ENCODE results near the gene KCNE2. TPM values are rescaled to one million over a fixed set of nuclear protein-coding genes. Genes with fewer than 3 reads are reported as not detected.

The KCNE2 gene
- total and polyA plus RNA-seq, 3 experiments from 2014 or later = not detected

DNA sequence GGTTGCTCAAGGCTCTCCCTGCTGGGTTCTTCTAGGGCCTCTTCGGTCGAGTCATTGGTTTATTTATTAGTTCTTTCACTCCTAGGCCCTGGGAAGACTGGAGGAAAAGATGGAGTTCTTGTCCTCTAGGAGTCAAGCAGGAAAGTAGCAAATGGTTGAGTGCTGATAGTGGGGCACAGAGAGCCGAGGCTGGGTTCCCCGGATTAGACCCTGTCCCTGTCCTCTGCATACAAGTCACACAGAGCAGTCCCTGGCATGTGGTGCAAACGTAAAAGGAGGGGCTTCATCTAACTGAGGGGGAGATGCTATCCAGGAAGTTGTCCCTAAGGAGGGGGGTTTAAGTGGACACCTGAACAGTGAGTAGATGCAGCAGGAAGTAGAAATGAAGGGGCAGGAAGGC is 19.2 kb upstream of the KCNE2 start:
- no peak for DNase-seq
- Histone ChIP-seq H3K27ac (ENCODE audit: low read depth, low read length) (no peak overlapping the region), H3K27me3 (ENCODE audit: insufficient read depth, low read length, poor library complexity, severe bottlenecking) (no peaks in the 10 kb centered on the region), H3K9me3 (ENCODE audit: low read length) (no peaks in the 10 kb centered on the region), H3K4me3 (ENCODE audit: low read length) (no peak overlapping the region), H3K36me3 (ENCODE audit: insufficient read depth, low read length) (no peaks in the 10 kb centered on the region), H3K4me1 (ENCODE audit: insufficient read depth, low read length) (no peaks in the 10 kb centered on the region)
- Mint-ChIP-seq H3K27ac (no peak overlapping the region), H3K9me3 (peaks cover 0 to 2% (median 0%) of the 10 kb centered on the region in 5 donors), H3K27me3 (peaks cover 4 to 9% of the 10 kb centered on the region in 2 donors), H3K36me3 (no peaks in the 10 kb centered on the region), H3K4me1 (peaks cover 9 to 14% (median 10%) of the 10 kb centered on the region in 3 donors), H3K4me3 (no peak overlapping the region)
- POLR2A ChIA-PET = no interaction called here
- CTCF ChIA-PET = interaction anchor here (11.1 kb wide), 1 partner anchor 422 kb away, joined by 190 read pairs; no protein-coding TSS in a partner anchor

GRCh38 chr21:34345091-34345871 is 18.5 kb upstream of the KCNE2 start:
- Mint-ChIP-seq H3K27ac (no peak overlapping the region), H3K27me3 (peaks cover 4 to 6% of the 10 kb centered on the region in 2 donors), H3K9me3 (peaks cover 0 to 2% (median 0%) of the 10 kb centered on the region in 5 donors), H3K36me3 (no peaks in the 10 kb centered on the region), H3K4me1 (peaks cover 8 to 11% (median 10%) of the 10 kb centered on the region in 3 donors), H3K4me3 (no peak overlapping the region)
- Histone ChIP-seq H3K36me3 (ENCODE audit: insufficient read depth, low read length) (no peaks in the 10 kb centered on the region), H3K4me1 (ENCODE audit: insufficient read depth, low read length) (no peaks in the 10 kb centered on the region), H3K27ac (ENCODE audit: low read depth, low read length) (no peak overlapping the region), H3K9me3 (ENCODE audit: low read length) (no peaks in the 10 kb centered on the region), H3K4me3 (ENCODE audit: low read length) (no peak overlapping the region), H3K27me3 (ENCODE audit: insufficient read depth, low read length, poor library complexity, severe bottlenecking) (no peaks in the 10 kb centered on the region)
- no peak for DNase-seq
- CTCF ChIA-PET = interaction anchor here (1.6 to 11.1 kb wide), 2 partner anchors 9 to 423 kb away, joined by 4 to 190 read pairs; no protein-coding TSS in a partner anchor
- POLR2A ChIA-PET = no interaction called here

GRCh38 chr21:34345892-34346291 is 17.9 kb upstream of the KCNE2 start:
- H3K4me1 Mint-ChIP-seq = peaks cover 4 to 6% (median 5%) of the 10 kb centered on the region in 3 donors
- no peak overlapping the region for H3K27ac Mint-ChIP-seq
- Histone ChIP-seq H3K36me3 (ENCODE audit: insufficient read depth, low read length) (no peaks in the 10 kb centered on the region), H3K9me3 (ENCODE audit: low read length) (no peaks in the 10 kb centered on the region), H3K27ac (ENCODE audit: low read depth, low read length) (no peak overlapping the region), H3K4me3 (ENCODE audit: low read length) (no peak overlapping the region), H3K27me3 (ENCODE audit: insufficient read depth, low read length, poor library complexity, severe bottlenecking) (no peaks in the 10 kb centered on the region), H3K4me1 (ENCODE audit: insufficient read depth, low read length) (no peaks in the 10 kb centered on the region)
- CTCF ChIA-PET = interaction anchor here (1.0 to 11.1 kb wide), 3 partner anchors 8 to 424 kb away, joined by 3 to 190 read pairs (median 4); no protein-coding TSS in a partner anchor
- POLR2A ChIA-PET = no interaction called here
- peaks cover 4 to 6% of the 10 kb centered on the region in 2 donors for H3K27me3 Mint-ChIP-seq
- no peaks in the 10 kb centered on the region for H3K36me3 Mint-ChIP-seq
- H3K4me3 Mint-ChIP-seq = no peak overlapping the region
- no peak for DNase-seq
- peaks cover 0 to 2% (median 0%) of the 10 kb centered on the region in 5 donors for H3K9me3 Mint-ChIP-seq

DNA sequence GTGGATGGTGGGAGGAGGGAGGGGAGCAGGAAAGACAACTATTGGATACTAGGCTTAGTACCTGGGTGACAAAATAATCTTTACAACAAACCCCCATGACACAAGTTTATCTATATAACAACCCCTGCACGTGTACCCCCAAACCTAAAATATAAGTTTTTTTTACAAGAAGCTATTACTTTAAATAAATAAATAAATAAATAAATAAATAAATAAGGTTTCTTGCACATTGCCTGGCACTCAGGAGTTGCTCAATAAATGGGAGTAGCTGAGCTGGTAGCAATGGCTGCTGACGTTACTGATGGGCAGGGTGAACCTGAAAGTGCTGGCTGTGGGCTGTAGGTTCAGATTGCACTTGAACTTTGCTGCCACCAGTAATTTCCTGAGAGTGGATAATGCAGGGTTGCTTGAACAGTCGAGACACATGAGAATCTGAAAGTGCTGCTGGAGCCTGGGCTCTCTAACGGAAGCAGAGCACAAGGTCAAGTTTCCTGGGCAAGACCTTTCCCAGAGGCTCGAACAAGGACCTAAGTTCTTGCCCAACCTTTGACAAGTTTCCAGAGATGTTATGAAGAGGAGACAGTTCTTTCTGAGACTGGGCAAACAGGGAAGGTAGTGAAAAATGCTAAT is 14.8 kb upstream of the KCNE2 start:
- no peaks in the 10 kb centered on the region for H3K9me3 ChIP-seq (ENCODE audit: low read length)
- H3K36me3 ChIP-seq (ENCODE audit: insufficient read depth, low read length) = no peaks in the 10 kb centered on the region
- Mint-ChIP-seq H3K4me1 (peaks cover 4 to 6% (median 5%) of the 10 kb centered on the region in 3 donors), H3K9me3 (peaks cover 0 to 2% (median 0%) of the 10 kb centered on the region in 5 donors), H3K27me3 (peaks cover 5 to 6% of the 10 kb centered on the region in 2 donors), H3K4me3 (no peak overlapping the region), H3K27ac (no peak overlapping the region), H3K36me3 (no peaks in the 10 kb centered on the region)
- H3K27me3 ChIP-seq (ENCODE audit: insufficient read depth, low read length, poor library complexity, severe bottlenecking) = no peaks in the 10 kb centered on the region
- no peak for DNase-seq
- H3K4me3 ChIP-seq (ENCODE audit: low read length) = no peak overlapping the region
- no peak overlapping the region for H3K27ac ChIP-seq (ENCODE audit: low read depth, low read length)
- ChIA-PET POLR2A (no interaction called here), CTCF (interaction anchor here (0.9 to 11.1 kb wide), 7 partner anchors 11 to 437 kb away, joined by 3 to 190 read pairs (median 8); no protein-coding TSS in a partner anchor)
- H3K4me1 ChIP-seq (ENCODE audit: insufficient read depth, low read length) = no peaks in the 10 kb centered on the region

GRCh38 chr21:34351786-34352241 is 12.0 kb upstream of the KCNE2 start:
- Histone ChIP-seq H3K4me1 (ENCODE audit: insufficient read depth, low read length) (no peaks in the 10 kb centered on the region), H3K9me3 (ENCODE audit: low read length) (no peaks in the 10 kb centered on the region), H3K27me3 (ENCODE audit: insufficient read depth, low read length, poor library complexity, severe bottlenecking) (no peaks in the 10 kb centered on the region), H3K4me3 (ENCODE audit: low read length) (no peak overlapping the region), H3K36me3 (ENCODE audit: insufficient read depth, low read length) (no peaks in the 10 kb centered on the region), H3K27ac (ENCODE audit: low read depth, low read length) (no peak overlapping the region)
- POLR2A ChIA-PET = no interaction called here
- CTCF ChIA-PET = interaction anchor here (11.1 kb wide), 1 partner anchor 430 kb away, joined by 190 read pairs; no protein-coding TSS in a partner anchor
- peaks cover 0 to 2% (median 0%) of the 10 kb centered on the region in 5 donors for H3K9me3 Mint-ChIP-seq
- H3K27me3 Mint-ChIP-seq = peaks cover 25 to 26% of the 10 kb centered on the region in 2 donors
- peak in 1 of 5 donors; percentile 10 for DNase-seq
- H3K27ac Mint-ChIP-seq = no peak overlapping the region
- no peak overlapping the region for H3K4me3 Mint-ChIP-seq
- H3K36me3 Mint-ChIP-seq = no peaks in the 10 kb centered on the region
- H3K4me1 Mint-ChIP-seq = peaks cover 4 to 6% (median 5%) of the 10 kb centered on the region in 3 donors

GRCh38 chr21:34352556-34352955 is 11.2 kb upstream of the KCNE2 start:
- no peak overlapping the region for H3K27ac ChIP-seq (ENCODE audit: low read depth, low read length)
- H3K4me1 ChIP-seq (ENCODE audit: insufficient read depth, low read length) = no peaks in the 10 kb centered on the region
- H3K27me3 Mint-ChIP-seq = peaks cover 25 to 32% of the 10 kb centered on the region in 2 donors
- H3K4me3 ChIP-seq (ENCODE audit: low read length) = no peak overlapping the region
- DNase-seq = no peak
- H3K9me3 ChIP-seq (ENCODE audit: low read length) = no peaks in the 10 kb centered on the region
- no peaks in the 10 kb centered on the region for H3K27me3 ChIP-seq (ENCODE audit: insufficient read depth, low read length, poor library complexity, severe bottlenecking)
- H3K4me1 Mint-ChIP-seq = peaks cover 4 to 6% (median 5%) of the 10 kb centered on the region in 3 donors
- H3K27ac Mint-ChIP-seq = no peak overlapping the region
- H3K4me3 Mint-ChIP-seq = no peak overlapping the region
- ChIA-PET POLR2A (no interaction called here), CTCF (no interaction called here)
- no peaks in the 10 kb centered on the region for H3K36me3 ChIP-seq (ENCODE audit: insufficient read depth, low read length)
- H3K36me3 Mint-ChIP-seq = no peaks in the 10 kb centered on the region
- H3K9me3 Mint-ChIP-seq = peaks cover 0 to 2% (median 0%) of the 10 kb centered on the region in 5 donors

- ChIA-PET POLR2A (no interaction called here), CTCF (no interaction called here)
- Mint-ChIP-seq H3K4me3 (no peak overlapping the region), H3K36me3 (no peaks in the 10 kb centered on the region), H3K27ac (no peak overlapping the region), H3K4me1 (no peaks in the 10 kb centered on the region), H3K27me3 (peaks cover 23 to 33% of the 10 kb centered on the region in 2 donors), H3K9me3 (no peaks in the 10 kb centered on the region)
- no peak overlapping the region for H3K27ac ChIP-seq (ENCODE audit: low read depth, low read length)
- DNase-seq = no peak
- no peaks in the 10 kb centered on the region for H3K27me3 ChIP-seq (ENCODE audit: insufficient read depth, low read length, poor library complexity, severe bottlenecking)
- no peaks in the 10 kb centered on the region for H3K9me3 ChIP-seq (ENCODE audit: low read length)
- H3K4me1 ChIP-seq (ENCODE audit: insufficient read depth, low read length) = no peaks in the 10 kb centered on the region
- no peaks in the 10 kb centered on the region for H3K36me3 ChIP-seq (ENCODE audit: insufficient read depth, low read length)
- no peak overlapping the region for H3K4me3 ChIP-seq (ENCODE audit: low read length)
Measured at GRCh38 chr21:34353182-34353581, 10.6 kb upstream of the KCNE2 start.

- CTCF ChIA-PET = interaction anchor here (1.0 to 3.3 kb wide), 4 partner anchors 9 to 431 kb away, joined by 4 to 16 read pairs (median 4); no protein-coding TSS in a partner anchor
- no peaks in the 10 kb centered on the region for H3K36me3 Mint-ChIP-seq
- no peaks in the 10 kb centered on the region for H3K4me1 Mint-ChIP-seq
- no peaks in the 10 kb centered on the region for H3K4me1 ChIP-seq (ENCODE audit: insufficient read depth, low read length)
- H3K27me3 Mint-ChIP-seq = peaks cover 26 to 38% of the 10 kb centered on the region in 2 donors
- H3K27ac ChIP-seq (ENCODE audit: low read depth, low read length) = no peak overlapping the region
- no peaks in the 10 kb centered on the region for H3K27me3 ChIP-seq (ENCODE audit: insufficient read depth, low read length, poor library complexity, severe bottlenecking)
- DNase-seq = no peak
- POLR2A ChIA-PET = no interaction called here
- no peak overlapping the region for H3K4me3 Mint-ChIP-seq
- no peaks in the 10 kb centered on the region for H3K36me3 ChIP-seq (ENCODE audit: insufficient read depth, low read length)
- no peaks in the 10 kb centered on the region for H3K9me3 ChIP-seq (ENCODE audit: low read length)
- no peak overlapping the region for H3K27ac Mint-ChIP-seq
- no peak overlapping the region for H3K4me3 ChIP-seq (ENCODE audit: low read length)
- peaks cover 0 to 4% (median 0%) of the 10 kb centered on the region in 5 donors for H3K9me3 Mint-ChIP-seq
Measured at GRCh38 chr21:34354836-34355235, 9.0 kb upstream of the KCNE2 start.

Measured in CD8-positive, alpha-beta memory T cell (primary cell).